ENCODE measurements around the gene DNA2. TPM values are rescaled to one million over a fixed set of nuclear protein-coding genes. Genes with fewer than 3 reads are reported as not detected.

Gene DNA2
- total RNA-seq, 1 experiment from 2014 or later: 45.5 TPM

Other genes starting within 250 kb of the DNA2 start
- gene ATOH7, start 239.9 kb downstream of the DNA2 start, total RNA-seq (2014; rRNA removed; shearing (Covaris generic)): 0.13 TPM in 1 of 2 replicates, not detected in the other
- gene HNRNPH3, start 139.9 kb downstream of the DNA2 start, total RNA-seq (2014; rRNA removed; shearing (Covaris generic)): 98.8 and 114 TPM in 2 replicates
- gene PBLD, start 139.0 kb downstream of the DNA2 start, total RNA-seq (2014; rRNA removed; shearing (Covaris generic)): 0.36 and 0.89 TPM in 2 replicates
- gene RUFY2, start 64.7 kb downstream of the DNA2 start, total RNA-seq (2014; rRNA removed; shearing (Covaris generic)): 10.8 and 16.3 TPM in 2 replicates
- 7.5 and 9.6 TPM in 2 replicates for gene SLC25A16, start 55.5 kb upstream of the DNA2 start, total RNA-seq (2014; rRNA removed; shearing (Covaris generic))
- 12.8 and 13.0 TPM in 2 replicates for gene TET1, start 88.4 kb upstream of the DNA2 start, total RNA-seq (2014; rRNA removed; shearing (Covaris generic))
- 55.9 and 64.5 TPM in 2 replicates for gene CCAR1, start 249.3 kb upstream of the DNA2 start, total RNA-seq (2014; rRNA removed; shearing (Covaris generic))